Choroid plexus epithelial cell (primary cell): ENCODE results near the gene LAMC3.

Experiments
- DNase-seq: peaks from one replicate; pipeline ENCODE4 v3.0.0-alpha.2; 2010; ENCODE audit warnings: low read depth
- H3K4me3 ChIP-seq: 2 replicates; pipeline ENCODE4 v1.5.1; 2011; ENCODE audit warnings: low read depth, mild to moderate bottlenecking, control low read depth, low read length, moderate library complexity
- TF ChIP-seq, protein P1 (sequence below): conservative IDR thresholded peaks from 2 replicates; pipeline ENCODE4 v1.5.1; 2011; ENCODE audit warnings: low read depth, mild to moderate bottlenecking, control low read depth, inconsistent platforms, low read length, moderate library complexity

The LAMC3 gene

DNA sequence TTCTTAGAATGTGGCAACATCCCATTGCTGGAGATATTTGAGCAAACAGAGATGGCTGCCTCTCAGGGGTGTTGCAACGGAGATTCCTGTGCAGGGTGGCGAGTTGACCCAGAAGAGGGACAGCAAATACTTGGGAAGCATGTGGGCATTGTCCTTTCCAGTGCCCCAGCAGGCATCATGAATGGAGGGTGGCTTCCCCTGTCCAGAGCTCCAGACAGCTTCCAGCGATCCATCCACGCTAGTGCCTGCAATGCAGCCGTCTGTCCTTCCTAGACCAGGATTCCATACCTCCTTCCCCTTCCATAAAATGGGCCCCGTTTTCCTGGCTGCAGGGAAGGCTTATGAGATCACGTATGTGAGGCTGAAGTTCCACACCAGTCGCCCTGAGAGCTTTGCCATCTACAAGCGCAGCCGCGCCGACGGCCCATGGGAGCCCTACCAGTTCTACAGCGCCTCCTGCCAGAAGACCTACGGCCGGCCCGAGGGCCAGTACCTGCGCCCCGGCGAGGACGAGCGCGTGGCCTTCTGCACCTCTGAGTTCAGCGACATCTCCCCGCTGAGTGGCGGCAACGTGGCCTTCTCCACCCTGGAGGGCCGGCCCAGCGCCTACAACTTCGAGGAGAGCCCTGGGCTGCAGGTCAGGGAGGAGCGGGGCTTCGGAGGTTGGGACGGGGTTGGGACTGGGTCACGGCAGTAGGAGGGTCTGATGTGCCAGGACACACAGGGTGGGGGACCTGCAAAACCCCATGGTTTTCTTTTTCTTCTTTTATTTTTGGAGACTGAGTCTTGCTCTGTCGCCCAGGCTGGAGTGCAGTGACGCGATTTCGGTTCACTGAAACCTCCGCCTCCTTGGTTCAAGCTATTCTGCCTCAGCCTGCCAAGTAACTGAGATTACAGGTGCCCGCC, 17.2 kb downstream of the LAMC3 start:
- H3K4me3 ChIP-seq: no peak overlapping the region
- DNase-seq: no peak
- TF ChIP-seq, protein P1, sequence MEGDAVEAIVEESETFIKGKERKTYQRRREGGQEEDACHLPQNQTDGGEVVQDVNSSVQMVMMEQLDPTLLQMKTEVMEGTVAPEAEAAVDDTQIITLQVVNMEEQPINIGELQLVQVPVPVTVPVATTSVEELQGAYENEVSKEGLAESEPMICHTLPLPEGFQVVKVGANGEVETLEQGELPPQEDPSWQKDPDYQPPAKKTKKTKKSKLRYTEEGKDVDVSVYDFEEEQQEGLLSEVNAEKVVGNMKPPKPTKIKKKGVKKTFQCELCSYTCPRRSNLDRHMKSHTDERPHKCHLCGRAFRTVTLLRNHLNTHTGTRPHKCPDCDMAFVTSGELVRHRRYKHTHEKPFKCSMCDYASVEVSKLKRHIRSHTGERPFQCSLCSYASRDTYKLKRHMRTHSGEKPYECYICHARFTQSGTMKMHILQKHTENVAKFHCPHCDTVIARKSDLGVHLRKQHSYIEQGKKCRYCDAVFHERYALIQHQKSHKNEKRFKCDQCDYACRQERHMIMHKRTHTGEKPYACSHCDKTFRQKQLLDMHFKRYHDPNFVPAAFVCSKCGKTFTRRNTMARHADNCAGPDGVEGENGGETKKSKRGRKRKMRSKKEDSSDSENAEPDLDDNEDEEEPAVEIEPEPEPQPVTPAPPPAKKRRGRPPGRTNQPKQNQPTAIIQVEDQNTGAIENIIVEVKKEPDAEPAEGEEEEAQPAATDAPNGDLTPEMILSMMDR: no peak

DNA sequence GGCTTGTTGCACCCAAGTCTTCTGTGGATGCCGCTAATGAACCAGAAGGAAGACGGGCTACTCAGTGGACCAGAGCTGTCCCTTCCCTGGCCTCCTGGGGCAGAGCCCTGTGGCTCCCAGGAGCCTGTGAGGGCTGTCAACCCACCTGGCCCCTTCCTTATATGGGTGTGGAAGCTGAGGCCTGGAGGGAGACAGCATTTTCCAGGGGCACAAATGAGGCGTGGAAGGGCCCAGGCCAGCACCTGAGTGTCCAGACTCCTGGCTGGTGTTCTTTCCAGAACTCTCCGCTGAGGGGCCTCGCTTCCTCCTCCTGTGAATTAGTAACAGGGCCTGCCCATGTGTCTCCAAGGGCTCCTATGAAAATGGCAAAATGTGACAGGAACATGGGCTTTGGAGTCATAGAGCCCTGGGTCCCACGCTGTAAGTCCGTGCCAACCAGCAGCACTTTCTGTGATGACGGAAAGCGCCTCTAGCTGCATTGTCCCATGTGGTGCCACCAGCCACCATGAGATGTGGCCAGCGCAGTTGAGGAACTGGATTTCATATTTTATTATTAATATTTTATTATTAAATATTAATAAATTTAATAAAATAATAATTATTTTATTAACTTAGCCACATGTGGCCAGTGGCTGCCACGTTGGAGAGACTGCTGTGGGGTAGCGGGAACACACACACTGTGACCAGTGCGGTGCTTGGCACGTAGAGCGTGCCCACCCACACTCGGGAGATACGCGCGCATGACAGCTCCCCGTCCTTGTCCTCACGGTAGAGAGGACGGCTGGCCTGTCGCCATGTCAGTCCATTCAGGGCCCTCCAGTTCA, 18.3 kb downstream of the LAMC3 start:
- no peak overlapping the region for H3K4me3 ChIP-seq
- DNase-seq: no peak
- TF ChIP-seq, protein P1: no peak

DNA sequence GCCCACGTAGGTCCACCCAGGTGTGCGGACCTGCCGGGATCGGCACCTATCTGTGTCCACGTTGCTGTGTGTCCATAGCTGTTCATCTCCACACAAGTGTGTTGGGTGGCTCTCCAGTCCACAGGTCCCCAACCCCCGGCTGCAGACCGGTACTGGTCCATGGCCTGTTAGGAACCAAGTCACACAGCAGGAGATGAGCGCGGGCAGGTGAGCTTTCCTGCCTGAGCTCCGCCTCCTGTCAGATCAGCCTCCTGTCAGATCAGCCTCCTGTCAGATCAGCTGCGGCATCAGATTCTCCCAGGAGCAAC, 18.9 kb downstream of the LAMC3 start:
- no peak for DNase-seq
- H3K4me3 ChIP-seq: no peak overlapping the region
- TF ChIP-seq, protein P1: no peak

DNA sequence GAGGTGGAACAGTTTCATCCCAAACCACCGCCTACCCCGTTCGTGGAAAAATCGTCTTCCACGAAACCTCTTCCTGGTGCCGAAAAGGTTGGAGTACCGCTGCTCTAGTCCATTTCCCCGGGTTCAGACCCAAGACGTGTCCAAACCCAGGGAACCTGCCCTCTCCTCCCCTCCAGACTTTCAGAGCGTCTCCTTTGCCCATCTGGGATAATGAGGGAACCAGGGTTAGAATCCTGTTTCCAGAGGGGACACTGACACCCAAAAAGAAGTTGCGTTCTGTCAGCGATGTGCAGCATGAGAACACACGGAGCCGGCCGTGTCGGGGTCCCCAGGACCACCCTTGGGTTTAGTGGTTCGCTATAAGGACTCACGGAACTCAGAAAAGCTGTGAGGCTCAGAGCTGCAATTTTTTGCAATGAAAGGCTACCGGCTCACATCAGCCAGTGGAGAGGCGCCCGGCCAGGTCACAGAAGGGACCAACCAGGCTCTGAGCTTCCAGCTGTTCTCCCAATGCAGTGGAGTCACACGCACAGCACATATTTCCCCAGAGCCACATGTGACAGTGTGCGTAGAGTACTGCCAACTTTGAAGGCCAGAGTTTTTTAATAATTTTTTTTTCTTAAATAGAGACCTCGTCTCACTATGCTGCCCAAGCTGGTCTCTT, 19.4 kb downstream of the LAMC3 start:
- DNase-seq: no peak
- TF ChIP-seq, protein P1: no peak

DNA sequence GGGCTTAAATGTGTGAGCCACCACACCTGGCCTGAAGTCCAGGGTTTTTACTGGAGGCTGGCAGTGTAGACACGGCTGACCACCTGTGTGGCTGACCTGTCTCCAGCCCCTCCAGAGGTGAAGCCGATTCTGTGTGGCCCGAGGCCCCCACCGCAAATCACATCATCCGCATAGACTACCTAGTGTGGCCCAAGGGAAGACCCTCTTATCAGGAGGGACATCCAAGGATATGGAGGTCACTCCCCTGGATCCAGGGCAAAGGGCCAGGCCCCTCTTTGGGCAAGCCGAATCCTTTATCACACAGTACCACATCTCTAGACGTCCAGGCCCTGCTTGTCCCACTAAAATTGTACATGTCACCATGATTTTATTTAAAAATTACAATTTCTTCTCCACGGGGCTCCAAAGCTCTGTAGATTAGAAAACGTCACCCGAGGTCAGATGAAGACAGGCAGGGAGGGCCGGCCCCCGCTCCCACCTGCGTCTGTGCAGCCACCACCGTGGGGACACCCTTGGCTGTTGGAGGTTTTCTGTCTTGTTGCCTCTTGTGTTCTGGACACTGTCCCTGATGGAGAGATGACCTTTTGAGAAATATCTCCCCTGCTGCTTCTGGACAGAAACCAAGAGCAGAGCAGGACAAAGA, 20.1 kb downstream of the LAMC3 start:
- H3K4me3 ChIP-seq: no peak overlapping the region
- TF ChIP-seq, protein P1: no peak
- DNase-seq: no peak

More for the DNA sequence above, 19.4 kb downstream of the LAMC3 start:
- H3K4me3 ChIP-seq: no peak overlapping the region

DNA sequence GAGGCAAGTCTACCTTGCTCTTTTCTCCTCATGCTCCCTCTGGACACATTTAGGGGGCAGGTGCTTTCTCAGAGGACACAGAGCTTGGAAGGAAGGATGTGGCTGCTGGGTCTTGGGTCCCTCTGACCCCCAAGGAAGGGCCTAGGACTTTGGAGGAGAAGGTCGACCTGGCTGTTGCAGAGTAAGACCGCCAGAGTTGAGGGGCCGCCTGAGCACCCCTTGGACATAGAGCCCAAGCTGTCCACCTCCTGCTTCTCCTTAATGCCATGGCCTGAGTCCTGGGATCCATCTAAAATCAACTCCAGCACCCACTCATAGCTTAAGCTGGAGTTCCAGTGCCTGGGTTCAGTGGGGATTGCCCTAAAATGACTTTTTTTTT, 20.6 kb downstream of the LAMC3 start:
- H3K4me3 ChIP-seq: no peak overlapping the region
- no peak for DNase-seq
- TF ChIP-seq, protein P1: no peak
